Endothelial cell of umbilical vein (primary cell): ENCODE results near the gene RASD2. TPM values are rescaled to one million over a fixed set of nuclear protein-coding genes. Genes with fewer than 3 reads are reported as not detected.

Experiments
- BruUV-seq: library from RNA; stranded (reverse); fragments of 400-500 nt; replicated peaks from 2 replicates; lab custom pipeline; 2021; lab: Mats Ljungman, UMichigan
- CTCF ChIA-PET: fragments of 300-600, 350-600 bp; sonication (Branson Sonifier 250); formaldehyde crosslinking; loops from one replicate; lab custom pipeline; 2021; ENCODE audit warnings: antibody characterized with exemption, inconsistent platforms; lab: Charles Lee
- POLR2A ChIA-PET: fragments of 300-600, 350-600 bp; sonication (Branson Sonifier 250); formaldehyde crosslinking; loops from one replicate; lab custom pipeline; 2021; ENCODE audit warnings: antibody characterized with exemption, inconsistent platforms; lab: Charles Lee
- DNase-seq: peaks from one replicate; pipeline ENCODE4 v3.0.0-alpha.2; 2011; ENCODE audit warnings: low read depth, low spot score
- FAIRE-seq: peaks from 2 replicates; lab custom pipeline; 2011; peaks lifted over from hg19 to GRCh38; lab: Jason Lieb, UNC
- H2AFZ ChIP-seq: 2 replicates; pipeline ENCODE4 v1.6.0; 2012; ENCODE audit warnings: low read depth, low read length, control low read depth, inconsistent platforms
- H3K27ac ChIP-seq: 2 replicates; pipeline ENCODE4 v1.5.1; 2011; ENCODE audit warnings: low read depth, mild to moderate bottlenecking, control low read depth, low read length, moderate library complexity; ENCODE audit not compliant: insufficient read depth
- H3K27me3 ChIP-seq, 2 experiments: 2 replicates each; pipeline versions ENCODE4 v1.6.0 to v1.6.1; 2011; ENCODE audit warnings: low read length in 2 of 2, mixed read lengths in 1 of 2; ENCODE audit not compliant: control insufficient read depth in 2 of 2, insufficient read depth in 2 of 2
- H3K36me3 ChIP-seq, 2 experiments: 2 replicates in 1 of 2; 3 replicates in 1 of 2; pipeline ENCODE4 v1.5.1; 2011; ENCODE audit warnings: low read length in 2 of 2, mild to moderate bottlenecking in 1 of 2, moderate library complexity in 1 of 2; ENCODE audit not compliant: control insufficient read depth in 2 of 2, insufficient read depth in 2 of 2; ENCODE audit errors: extremely low read depth in 1 of 2
- H3K4me1 ChIP-seq: 3 replicates; pipeline ENCODE4 v1.5.1; 2011; ENCODE audit warnings: mild to moderate bottlenecking, low read length; ENCODE audit not compliant: control insufficient read depth, insufficient read depth; ENCODE audit errors: extremely low read depth
- H3K4me2 ChIP-seq: 2 replicates; pipeline ENCODE4 v1.6.1; 2011; ENCODE audit warnings: low read length, control low read depth, mixed read lengths; ENCODE audit not compliant: insufficient read depth
- H3K4me3 ChIP-seq, 3 experiments: fragments of 200-600 bp in 1 of 3; sonication (generic), shearing (Covaris generic) in 1 of 3; replicated peaks in 1 of 3; 2 replicates each; pipeline ENCODE4 v1.5.1; 2011 to 2016; ENCODE audit warnings: control low read depth in 3 of 3, low read length in 3 of 3, mild to moderate bottlenecking in 2 of 3, inconsistent platforms in 1 of 3, low read depth in 1 of 3, moderate library complexity in 1 of 3; ENCODE audit not compliant: insufficient read depth in 1 of 3
- H3K79me2 ChIP-seq: 2 replicates; pipeline ENCODE4 v1.6.0; 2012; ENCODE audit warnings: low read length, inconsistent platforms; ENCODE audit not compliant: control insufficient read depth, insufficient read depth
- H3K9ac ChIP-seq: replicated peaks from 2 replicates; pipeline ENCODE3; 2011; ENCODE audit warnings: low read length, control low read depth; ENCODE audit not compliant: insufficient read depth; ENCODE audit errors: extremely low read depth
- H3K9me1 ChIP-seq: replicated peaks from 3 replicates; pipeline ENCODE4 v1.6.0; 2011; ENCODE audit warnings: mild to moderate bottlenecking, low read length; ENCODE audit not compliant: control insufficient read depth, insufficient read depth; ENCODE audit errors: extremely low read depth
- H3K9me3 ChIP-seq: replicated peaks from 2 replicates; pipeline ENCODE4 v1.5.1; 2012; ENCODE audit warnings: low read length, inconsistent platforms; ENCODE audit not compliant: control insufficient read depth, insufficient read depth
- H4K20me1 ChIP-seq: replicated peaks from 2 replicates; pipeline ENCODE3; 2011; ENCODE audit warnings: mild to moderate bottlenecking, low read length; ENCODE audit not compliant: control insufficient read depth, insufficient read depth; ENCODE audit errors: extremely low read depth
- EZH2 ChIP-seq: IDR thresholded peaks from 2 replicates; pipeline ENCODE4 v1.6.1; 2012; ENCODE audit warnings: borderline replicate concordance, low read depth, mild to moderate bottlenecking, moderate library complexity, low read length, inconsistent platforms; ENCODE audit not compliant: severe bottlenecking
- FOS ChIP-seq: IDR thresholded peaks from 2 replicates; pipeline ENCODE4 v1.6.1; 2011; ENCODE audit warnings: mild to moderate bottlenecking, low read length, moderate library complexity, borderline replicate concordance; ENCODE audit not compliant: insufficient read depth
- GATA2 ChIP-seq: IDR thresholded peaks from 2 replicates; pipeline ENCODE4 v1.7.0; 2011; ENCODE audit warnings: low read depth, mild to moderate bottlenecking, moderate library complexity, mixed read lengths, low read length; ENCODE audit not compliant: insufficient read length, insufficient read depth
- JUN ChIP-seq: IDR thresholded peaks from 2 replicates; pipeline ENCODE4 v1.6.1; 2011; ENCODE audit warnings: borderline replicate concordance, low read depth; ENCODE audit not compliant: insufficient read length, insufficient read depth
- MYC ChIP-seq: IDR thresholded peaks from one replicate; pipeline ENCODE4 v1.6.1; 2011; ENCODE audit warnings: mild to moderate bottlenecking, low read depth, low read length
- POLR2A ChIP-seq: IDR thresholded peaks from 2 replicates; pipeline ENCODE4 v1.6.1; 2012; ENCODE audit warnings: low read depth, mild to moderate bottlenecking, control low read depth, low read length
- POLR2AphosphoS5 ChIP-seq: IDR thresholded peaks from 2 replicates; pipeline ENCODE4 v1.6.1; 2012; ENCODE audit warnings: low read depth, mild to moderate bottlenecking, control low read depth, low read length, moderate library complexity; ENCODE audit not compliant: insufficient read depth
- dilution Hi-C: fragments of 300-500 bp; cut with MboI; formaldehyde crosslinking; loops from one replicate; pipeline ENCODE4 v1.15.0; 2019; ENCODE audit warnings: low sequenced_read_pairs; ENCODE audit not compliant: extremely low pct_ligation_motif_present
- intact Hi-C: fragments of 100-400 bp; cut with micrococcal nuclease; formaldehyde crosslinking; loops from one replicate; pipeline ENCODE4 v1.10.0; 2022
- polyA plus RNA-seq, 4 experiments: library from polyadenylated mRNA; depleted of rRNA in 3 of 4; stranded (reverse) in 3 of 4; unstranded in 1 of 4; fragments of >200 nt; gene quantifications; 2 replicates each; pipeline versions ENCODE4 v1.2.1 to v1.2.3, GENCODE V29; 2011 to 2012; ENCODE audit warnings: missing spikeins in 1 of 4
- total RNA-seq: library from RNA; stranded (reverse); gene quantifications from 2 replicates; pipeline ENCODE4 v1.2.3, GENCODE V29; 2021
- TF ChIP-seq, protein P1 (sequence below): IDR thresholded peaks from 2 replicates; pipeline ENCODE4 v1.6.1; 2011; ENCODE audit not compliant: insufficient read depth, insufficient read length

Gene RASD2
- total and polyA plus RNA-seq, 2 donors (not counting 3 experiments of a cell fraction or from before 2014, with no cell fraction given) = not detected

DNA sequence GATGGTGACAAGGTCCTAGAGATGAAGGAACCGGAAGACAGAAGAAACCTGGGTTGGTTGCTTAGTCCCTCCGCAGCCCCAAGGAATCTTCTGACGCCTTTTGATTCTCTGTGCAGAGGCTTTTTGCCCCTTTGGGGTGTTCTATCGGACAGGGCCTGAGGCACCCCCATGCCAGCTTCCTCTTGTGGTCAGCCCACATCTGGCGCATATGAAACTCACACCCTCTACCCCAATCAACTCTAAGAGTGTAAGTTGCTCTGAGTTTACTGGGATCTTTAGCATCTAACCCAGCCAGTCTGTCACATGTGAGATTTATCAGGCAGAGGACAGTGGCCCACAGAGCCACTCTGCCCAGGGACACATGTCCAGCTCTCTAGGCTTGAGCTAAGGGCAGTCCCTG lies 17.4 kb downstream of the RASD2 start:
- Histone ChIP-seq H3K9me1 (no peaks in the 10 kb centered on the region), H3K9me3 (no peaks in the 10 kb centered on the region), H3K27ac (no peak overlapping the region), H4K20me1 (no peaks in the 10 kb centered on the region), H3K36me3 (no peaks in the 10 kb centered on the region), H3K4me1 (no peaks in the 10 kb centered on the region), H2AFZ (no peak overlapping the region), H3K27me3 (peaks cover 0 to 13% of the 10 kb centered on the region in 2 experiments), H3K79me2 (no peaks in the 10 kb centered on the region), H3K9ac (no peak overlapping the region), H3K4me2 (no peak overlapping the region), H3K4me3 (no peak overlapping the region)
- DNase-seq = no peak
- FAIRE-seq = no peak
- ChIA-PET POLR2A (interaction anchor here (0.5 kb wide), 1 partner anchor 360 kb away, joined by 3 read pairs; no protein-coding TSS in a partner anchor), CTCF (interaction anchor here (1.3 kb wide), 1 partner anchor 18 kb away, joined by 3 read pairs; no protein-coding TSS in a partner anchor)
- dilution Hi-C loops (no loop called here), intact Hi-C loops (no loop called here)
- no peak for TF ChIP-seq FOS
- no TSS peak for BruUV-seq

DNA sequence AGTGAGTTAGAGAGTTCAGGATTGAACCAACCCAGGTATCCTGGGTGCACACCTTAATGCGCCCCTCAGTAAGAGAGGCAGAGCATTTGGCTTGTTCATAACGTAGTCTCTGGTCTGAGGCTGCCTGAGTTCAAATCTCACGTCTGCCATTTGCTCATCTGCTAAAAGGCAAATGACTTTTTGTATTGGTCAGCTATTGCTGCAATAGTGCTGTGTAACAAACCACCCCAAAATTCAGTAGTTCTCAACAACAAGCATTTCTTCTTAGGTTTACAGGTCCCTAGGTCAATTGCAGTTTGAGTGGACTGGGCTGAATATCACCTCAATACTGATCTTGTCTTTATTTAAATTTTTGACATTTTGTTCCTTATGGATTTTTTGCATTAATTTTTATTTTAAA lies 18.1 kb downstream of the RASD2 start:
- no peak for FAIRE-seq
- H3K36me3 ChIP-seq = no peaks in the 10 kb centered on the region
- H3K9me1 ChIP-seq = no peaks in the 10 kb centered on the region
- intact Hi-C loops = no loop called here
- H3K9me3 ChIP-seq = no peaks in the 10 kb centered on the region
- ChIA-PET POLR2A (no interaction called here), CTCF (interaction anchor here (1.3 kb wide), 1 partner anchor 17 kb away, joined by 3 read pairs; no protein-coding TSS in a partner anchor)
- no TSS peak for BruUV-seq
- H4K20me1 ChIP-seq = no peaks in the 10 kb centered on the region
- dilution Hi-C loops = no loop called here
- no peak overlapping the region for H3K27ac ChIP-seq
- H3K27me3 ChIP-seq = peaks cover 0 to 16% of the 10 kb centered on the region in 2 experiments
- H3K4me3 ChIP-seq = no peak overlapping the region
- H2AFZ ChIP-seq = no peak overlapping the region
- no peaks in the 10 kb centered on the region for H3K79me2 ChIP-seq
- no peak for TF ChIP-seq GATA2
- no peak for TF ChIP-seq JUN
- no peak for TF ChIP-seq POLR2AphosphoS5
- TF ChIP-seq POLR2A = no peak
- no peak for TF ChIP-seq MYC
- TF ChIP-seq, protein P1, sequence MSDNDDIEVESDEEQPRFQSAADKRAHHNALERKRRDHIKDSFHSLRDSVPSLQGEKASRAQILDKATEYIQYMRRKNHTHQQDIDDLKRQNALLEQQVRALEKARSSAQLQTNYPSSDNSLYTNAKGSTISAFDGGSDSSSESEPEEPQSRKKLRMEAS = no peak
- no peak for TF ChIP-seq EZH2
- H3K9ac ChIP-seq = no peak overlapping the region
- no peaks in the 10 kb centered on the region for H3K4me1 ChIP-seq
- no peak for DNase-seq
- H3K4me2 ChIP-seq = no peak overlapping the region
